GM19035 (cell line): ENCODE measurements around the gene MTSS2.

Source experiments
- ATAC-seq: cut with Tn5 transposase; IDR thresholded peaks from one replicate; pipeline ENCODE4 v1.9.1; 2021; ENCODE audit not compliant: unreplicated experiment

Gene MTSS2

GRCh38 chr16:70701036-70701435 is 15.2 kb upstream of the MTSS2 start:
- no peak for ATAC-seq

- no peak for ATAC-seq
Measured at GRCh38 chr16:70700101-70701020, 14.5 kb upstream of the MTSS2 start.

GRCh38 chr16:70699696-70700095 is 13.8 kb upstream of the MTSS2 start:
- no peak for ATAC-seq

DNA sequence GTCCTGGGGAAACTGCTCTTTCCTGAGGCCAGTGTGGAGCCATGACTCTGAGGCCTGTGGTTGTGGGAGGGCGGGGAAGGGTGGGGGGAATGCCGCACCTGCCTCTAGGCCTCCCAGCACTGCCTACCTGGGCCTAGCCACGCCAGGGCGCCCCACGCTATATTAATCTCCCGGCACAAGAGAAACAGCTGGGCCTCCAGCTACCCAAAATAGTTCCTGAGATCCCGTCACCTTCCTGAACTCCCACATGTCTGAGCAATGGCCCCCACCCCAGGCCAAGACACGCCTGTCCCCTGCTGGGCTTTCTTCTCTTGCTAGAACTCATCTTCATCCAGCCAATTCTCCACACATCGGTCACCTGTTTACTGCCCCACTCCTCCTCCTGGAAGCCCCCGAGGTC is 13.0 kb upstream of the MTSS2 start:
- no peak for ATAC-seq

GRCh38 chr16:70697594-70698170 is 11.8 kb upstream of the MTSS2 start:
- no peak for ATAC-seq

GRCh38 chr16:70696952-70697593 is 11.2 kb upstream of the MTSS2 start:
- no peak for ATAC-seq

DNA sequence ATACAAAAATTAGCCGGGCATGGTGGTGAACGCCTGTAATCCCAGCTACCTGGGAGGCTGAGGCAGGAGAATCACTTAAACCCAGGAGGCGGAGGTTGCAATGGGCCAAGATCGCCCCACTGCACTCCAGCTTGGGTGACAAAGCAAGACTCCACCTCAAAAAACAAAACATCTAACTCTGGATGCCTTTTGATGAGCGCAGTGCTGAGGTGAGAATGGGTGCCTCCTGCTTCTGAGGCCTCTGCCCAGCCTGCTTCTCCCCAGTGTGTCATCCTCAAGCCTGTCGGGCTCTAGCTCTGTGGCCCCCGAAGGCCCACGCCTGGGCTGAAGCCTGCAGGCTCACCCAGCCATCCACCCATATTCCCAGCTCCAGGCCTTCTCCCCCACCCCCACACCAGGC is 10.5 kb upstream of the MTSS2 start:
- no peak for ATAC-seq

DNA sequence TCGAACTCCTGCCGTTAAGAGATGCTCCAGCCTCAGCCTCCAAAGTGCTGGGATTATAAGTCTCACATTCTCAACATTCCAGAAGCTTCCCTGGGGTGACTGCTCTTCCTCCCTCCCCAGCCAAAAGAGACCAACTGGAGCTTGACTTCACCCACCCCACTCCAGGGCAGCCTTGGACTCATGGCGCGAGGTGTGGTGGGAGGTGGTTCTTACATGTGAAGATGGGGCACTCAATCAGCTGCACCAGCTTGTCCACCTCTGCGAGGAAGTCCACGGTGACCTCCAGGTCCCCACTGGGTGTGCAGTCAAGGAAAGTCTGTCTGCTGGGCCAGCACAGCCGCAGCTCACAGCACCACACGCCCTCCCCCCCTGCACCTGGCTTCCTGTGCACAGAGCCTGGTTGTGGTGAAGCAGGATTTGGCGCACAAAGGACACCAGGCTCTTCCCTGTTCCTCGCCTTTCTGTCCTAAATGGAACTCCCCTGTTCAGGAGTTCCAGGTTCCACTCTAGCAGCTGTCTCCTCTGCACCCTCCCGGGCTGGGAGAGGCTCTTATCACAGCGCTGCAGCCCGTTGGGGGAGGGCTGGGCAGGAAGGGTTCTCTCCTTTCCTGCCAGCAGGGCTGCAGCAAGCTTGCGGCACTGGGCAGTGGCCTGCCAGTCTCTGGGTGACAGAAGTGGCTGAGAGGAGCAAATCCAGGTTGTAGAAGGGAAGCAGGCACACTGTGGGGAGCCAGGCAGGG is 9.6 kb upstream of the MTSS2 start:
- no peak for ATAC-seq

GRCh38 chr16:70694868-70695218 is 9.0 kb upstream of the MTSS2 start:
- no peak for ATAC-seq

- ATAC-seq: no peak
Measured at GRCh38 chr16:70694088-70694867, 8.4 kb upstream of the MTSS2 start.

GRCh38 chr16:70692873-70693671 is 7.2 kb upstream of the MTSS2 start:
- ATAC-seq: no peak

DNA sequence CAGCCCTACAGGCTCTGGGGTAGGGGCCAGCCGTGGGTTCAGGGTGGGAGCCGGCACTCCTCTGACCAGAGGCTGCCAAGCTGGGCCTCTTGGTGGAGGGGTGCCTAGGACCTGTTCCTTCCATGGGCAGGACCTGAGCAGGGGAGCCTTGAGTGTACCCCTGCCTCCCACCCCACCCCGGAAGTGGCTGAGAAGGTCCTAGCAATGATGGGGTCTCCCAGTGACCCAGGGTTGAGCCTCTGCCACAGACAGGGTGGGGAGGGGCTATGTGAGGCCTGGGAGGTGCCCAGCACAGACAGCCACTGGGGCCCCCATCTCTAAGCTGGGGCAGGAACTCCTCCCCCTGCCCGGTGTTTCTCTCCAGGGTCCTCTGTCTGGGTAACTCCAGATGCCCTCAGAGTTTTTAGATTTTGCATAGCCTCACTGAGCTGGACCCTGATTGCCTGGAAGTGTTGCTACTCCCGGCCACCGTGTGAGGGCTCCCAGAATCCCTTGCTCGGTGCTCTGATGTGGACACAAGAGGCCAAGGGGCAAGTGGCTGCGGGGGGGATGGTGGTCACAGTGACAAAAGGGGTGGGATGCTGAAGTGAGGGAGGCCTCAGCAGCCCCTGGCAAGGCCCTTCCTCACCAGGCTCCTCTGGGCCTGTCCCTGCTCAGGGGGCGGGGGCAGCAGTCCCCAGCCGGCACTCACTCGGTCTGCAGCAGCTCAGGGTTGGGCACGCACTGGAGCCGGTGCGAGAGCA is 6.4 kb upstream of the MTSS2 start:
- no peak for ATAC-seq

- no peak for ATAC-seq
Measured at GRCh38 chr16:70691223-70692129, 5.6 kb upstream of the MTSS2 start.

- no peak for ATAC-seq
Measured at GRCh38 chr16:70689970-70690891, 4.4 kb upstream of the MTSS2 start.

GRCh38 chr16:70689035-70689969 is 3.4 kb upstream of the MTSS2 start:
- ATAC-seq: no peak

- ATAC-seq: no peak
Measured at GRCh38 chr16:70688246-70688742, 2.4 kb upstream of the MTSS2 start.
